Activated CD4-positive, CD25-positive, alpha-beta regulatory T cell treated with anti-CD3 and anti-CD28 coated beads, Interleukin-2, amount 50 U/mL, for 16 hours (primary cell): ENCODE data around the gene POLR2J2.
"Not testable (repeated sequence)": the region's sequence is repeated elsewhere in the genome, so short reads cannot be mapped to it uniquely, and the experiment has no call there.

ENCODE experiments used
- DNase-seq: peaks from one replicate; pipeline ENCODE4 v3.0.0-alpha.2; 2020; ENCODE audit warnings: low read depth, low spot score

Gene POLR2J2

DNA sequence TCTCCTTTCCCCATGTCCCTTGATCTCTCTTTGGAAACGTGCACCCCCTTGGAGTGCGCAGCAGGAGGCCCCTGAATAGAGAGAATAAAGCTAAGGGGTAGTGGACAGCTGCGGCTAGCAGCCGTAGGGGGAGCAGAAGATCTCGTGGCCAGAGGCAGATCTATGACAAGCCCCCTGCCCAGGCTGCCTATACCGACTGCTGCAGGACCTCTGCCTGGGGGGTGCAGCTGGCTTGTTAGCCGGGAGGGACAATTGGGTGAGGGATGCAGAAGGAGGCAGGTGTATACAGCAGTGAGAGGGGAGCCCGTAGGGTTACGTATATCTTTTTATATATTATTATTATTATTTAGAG lies 469 bp upstream of the POLR2J2 start:
- DNase-seq, result not testable (repeated sequence)

DNA sequence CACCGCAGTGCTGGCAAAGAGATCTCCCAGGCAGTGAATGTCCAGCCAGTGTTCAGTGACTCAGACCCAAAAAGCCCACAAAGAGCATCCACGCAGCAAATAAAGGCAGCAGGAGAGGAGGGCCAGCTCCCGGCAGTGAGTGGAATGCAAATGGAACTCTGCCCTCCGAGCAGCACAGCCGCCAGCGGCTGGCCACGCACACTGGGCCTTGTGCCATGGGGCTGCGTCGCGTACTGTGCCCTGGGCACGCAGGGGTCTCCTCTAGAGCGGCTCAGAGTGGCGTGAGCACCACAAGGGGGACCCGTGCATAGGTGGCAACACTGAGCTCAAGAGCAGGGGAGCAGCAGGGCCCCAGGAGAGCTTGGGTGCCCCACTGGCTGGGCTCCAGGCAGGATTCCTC lies 3.9 kb downstream of the POLR2J2 start:
- not testable (repeated sequence) for DNase-seq

DNA sequence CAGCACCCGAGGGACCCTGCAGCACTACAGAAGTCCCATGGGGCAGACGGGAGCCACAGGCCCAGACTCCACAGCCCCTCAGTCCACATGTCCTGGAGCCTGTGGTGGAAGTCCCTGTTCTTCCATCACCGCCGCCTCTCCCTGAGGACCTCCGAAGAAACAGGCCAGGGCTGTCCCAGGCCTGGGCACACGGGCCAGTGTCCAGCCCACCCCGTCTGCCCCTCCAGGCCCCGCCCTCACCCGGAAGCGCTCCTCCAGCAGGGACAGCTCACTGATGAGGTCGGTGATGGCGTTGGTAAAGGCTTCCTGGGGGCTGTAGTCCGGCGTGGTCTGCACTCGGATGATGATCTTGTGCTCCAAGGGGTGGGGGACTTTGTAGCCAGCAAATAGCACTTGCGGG lies 4.6 kb downstream of the POLR2J2 start:
- DNase-seq, result not testable (repeated sequence)

DNA sequence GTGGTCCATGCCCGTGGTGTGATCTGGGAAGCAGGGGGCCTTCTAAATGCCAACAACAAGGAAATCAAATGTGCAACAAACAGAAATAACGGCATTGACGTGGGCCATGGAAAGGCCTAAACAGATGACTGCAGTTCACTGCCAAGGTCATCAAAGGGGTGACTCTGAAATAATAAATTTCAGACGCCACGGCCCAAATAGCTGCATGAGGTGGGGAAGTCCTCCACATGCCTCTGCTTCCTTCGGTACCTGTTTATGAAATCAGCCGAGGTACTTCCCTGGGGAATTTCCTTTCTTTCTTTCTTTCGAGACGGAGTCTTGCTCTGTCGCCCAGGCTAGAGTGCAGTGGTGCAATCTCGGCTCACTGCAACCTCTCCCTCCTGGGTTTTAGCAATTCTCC lies 6.7 kb downstream of the POLR2J2 start:
- DNase-seq, result not testable (repeated sequence)

DNA sequence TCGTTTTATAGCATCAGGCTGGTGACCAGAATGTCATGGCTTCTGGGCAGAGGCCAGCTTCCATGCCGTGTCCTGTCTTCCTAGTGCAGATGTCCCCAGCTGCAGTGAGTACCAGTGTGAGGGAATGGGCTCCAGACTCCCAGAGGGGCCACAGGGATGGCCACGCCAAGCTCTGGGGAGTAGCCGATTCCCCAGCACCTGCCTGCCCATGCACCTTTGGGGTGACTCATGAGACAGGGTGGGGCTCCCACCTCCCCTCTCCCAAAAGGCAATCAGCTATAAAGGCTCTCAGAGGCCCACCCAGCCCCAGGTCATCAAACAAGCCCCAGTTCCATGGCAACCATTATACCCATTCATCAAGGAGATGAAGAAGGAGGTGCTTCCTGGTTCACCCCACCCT lies 21.5 kb downstream of the POLR2J2 start, which contains the start of gene SPDYE2B:
Gene SPDYE2B, plus strand, starts transcription at position 396 of the 400 bp plus-strand sequence. CDS start 2,030 bp downstream, outside the sequence.
- DNase-seq, result not testable (repeated sequence)

DNA sequence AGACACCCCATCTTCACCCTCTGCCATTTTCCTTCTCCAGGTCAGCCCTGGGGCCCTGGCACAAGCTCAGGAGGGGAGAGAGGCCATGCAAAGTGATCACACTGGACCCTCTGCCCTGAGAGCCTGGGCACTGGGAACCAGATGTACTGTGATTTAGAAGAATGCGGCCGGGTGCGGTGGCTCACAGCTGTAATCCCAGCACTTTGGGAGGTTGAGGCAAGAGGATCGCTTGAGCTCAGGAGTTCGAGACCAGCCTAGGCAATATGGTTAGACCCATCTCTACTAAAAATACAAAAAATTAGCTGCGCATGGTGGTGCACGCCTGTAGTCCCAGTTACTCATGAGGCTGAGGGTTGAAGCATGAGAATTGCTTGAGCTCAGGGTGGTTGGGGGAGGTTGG lies 23.6 kb downstream of the POLR2J2 start:
- not testable (repeated sequence) for DNase-seq

DNA sequence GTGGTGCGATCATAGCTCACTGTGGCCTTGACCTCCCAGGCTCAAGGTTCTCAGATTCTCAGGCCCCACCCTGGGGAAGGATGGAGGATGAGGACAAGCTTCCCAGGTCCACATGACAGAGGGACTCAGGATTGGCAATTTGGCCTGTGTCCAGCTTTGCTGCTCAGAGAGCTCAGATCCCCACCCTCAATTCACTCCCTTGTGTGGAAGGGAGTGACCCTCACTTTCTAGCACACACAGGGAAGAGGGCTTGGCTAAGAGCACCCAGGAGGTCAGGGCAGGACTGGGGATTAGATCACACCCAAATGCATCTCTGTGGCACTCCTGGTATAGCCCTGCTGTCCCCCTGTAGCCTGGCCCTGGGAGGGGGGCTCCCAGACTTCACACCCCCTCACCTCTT lies 28.1 kb downstream of the POLR2J2 start:
- DNase-seq, result not testable (repeated sequence)

DNA sequence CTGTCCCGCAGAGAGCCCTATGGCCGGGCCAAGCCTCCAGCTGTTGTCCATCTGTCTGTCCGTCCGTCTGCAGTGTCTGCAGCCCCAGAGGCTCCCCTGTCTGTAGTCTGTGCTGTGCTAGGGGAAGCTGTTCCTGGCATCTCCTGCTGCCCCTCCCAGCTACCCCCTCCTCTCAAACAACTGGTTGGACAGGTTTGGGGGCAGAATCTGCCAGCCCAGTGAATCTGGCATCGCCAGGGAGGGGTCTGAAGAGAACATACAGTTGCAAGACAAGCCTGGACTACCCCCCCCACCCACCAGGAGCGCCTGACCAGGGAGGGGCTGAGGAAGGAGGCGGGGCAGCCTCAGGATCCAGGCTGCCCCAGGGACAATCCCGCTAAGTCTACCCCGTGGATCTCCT lies 28.8 kb downstream of the POLR2J2 start, which contains the start of gene UPK3BL1:
Gene UPK3BL1, minus strand, starts transcription at position 101 of the 400 bp plus-strand sequence. Its CDS starts 50 bp downstream, at position 51.
- not testable (repeated sequence) for DNase-seq

DNA sequence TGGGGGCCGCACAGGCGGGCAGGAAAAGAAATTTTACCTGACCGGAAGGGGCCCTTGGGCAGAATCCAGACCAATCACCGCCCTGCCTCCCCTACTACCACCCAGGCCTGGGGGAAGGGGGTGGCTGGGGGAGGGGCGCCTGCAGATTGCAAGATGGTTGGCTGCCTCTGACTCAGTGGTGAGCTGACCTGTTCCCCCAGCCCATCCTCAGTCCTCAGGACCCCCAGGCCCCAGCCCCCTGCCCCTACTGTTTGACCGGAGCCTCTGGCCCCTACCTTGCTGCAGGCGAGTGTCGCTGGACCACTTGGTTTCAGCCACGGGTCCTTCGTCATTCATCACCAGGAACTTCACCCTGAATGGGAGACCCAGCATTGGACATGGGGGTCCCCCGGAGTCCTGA lies 32.6 kb downstream of the POLR2J2 start:
- DNase-seq, result not testable (repeated sequence)

DNA sequence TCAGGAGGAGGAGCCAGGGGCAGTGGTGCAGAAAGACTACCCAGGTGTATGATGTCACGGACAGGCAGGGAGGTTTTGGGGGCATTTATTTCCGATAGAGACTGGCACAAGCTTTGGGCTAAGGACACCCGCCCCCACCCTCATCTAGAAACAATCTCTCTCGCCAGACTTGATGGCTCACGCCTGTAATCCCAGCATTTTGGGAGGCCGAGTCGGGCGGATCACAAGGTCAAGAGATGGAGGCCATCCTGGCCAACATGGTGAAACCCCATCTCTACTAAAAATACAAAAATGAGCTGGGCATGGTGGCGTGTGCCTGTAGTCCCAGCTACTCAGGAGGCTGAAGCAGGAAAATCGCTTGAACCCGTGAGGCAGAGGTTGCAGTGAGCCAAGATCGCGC lies 34.5 kb downstream of the POLR2J2 start:
- DNase-seq, result not testable (repeated sequence)

DNA sequence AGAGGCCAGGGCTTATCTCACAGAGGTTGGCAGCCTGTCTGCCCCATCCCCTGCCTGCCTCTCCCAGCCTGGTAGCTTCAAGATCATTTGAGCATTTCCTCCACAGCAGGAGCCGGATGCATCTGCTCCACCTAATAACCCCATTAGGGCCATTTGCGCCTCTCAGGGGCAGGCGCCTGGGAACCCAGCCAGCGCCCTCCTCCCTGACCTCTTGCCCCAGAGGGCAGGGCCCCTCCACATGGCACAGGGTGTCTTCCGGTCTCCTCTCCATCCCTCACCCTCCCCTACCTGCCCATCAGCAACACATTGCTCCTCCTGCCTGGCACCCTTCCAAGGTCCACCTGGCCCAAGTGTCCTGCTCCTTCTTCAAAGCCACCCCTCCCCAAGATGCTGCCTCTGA lies 36.1 kb downstream of the POLR2J2 start:
- not testable (repeated sequence) for DNase-seq

DNA sequence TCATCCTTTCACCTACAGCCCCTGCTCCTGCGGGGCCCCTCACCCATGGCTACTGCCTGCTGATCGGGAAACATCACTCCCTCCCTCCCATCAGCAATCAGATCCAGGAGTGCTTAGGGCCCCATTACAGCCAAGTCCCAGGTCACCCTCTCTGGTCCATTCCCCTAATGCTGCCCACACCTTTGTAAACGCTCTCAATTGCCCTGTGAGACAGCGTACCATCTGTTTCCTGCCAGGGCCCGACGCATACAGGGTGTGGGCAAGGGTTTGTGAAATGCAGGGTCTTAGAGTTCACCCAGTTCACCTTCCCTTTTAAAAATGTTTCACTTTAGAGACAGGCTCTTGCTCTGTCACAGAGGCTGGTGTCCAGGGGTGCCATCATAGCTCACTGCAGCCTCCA lies 37.2 kb downstream of the POLR2J2 start:
- not testable (repeated sequence) for DNase-seq

DNA sequence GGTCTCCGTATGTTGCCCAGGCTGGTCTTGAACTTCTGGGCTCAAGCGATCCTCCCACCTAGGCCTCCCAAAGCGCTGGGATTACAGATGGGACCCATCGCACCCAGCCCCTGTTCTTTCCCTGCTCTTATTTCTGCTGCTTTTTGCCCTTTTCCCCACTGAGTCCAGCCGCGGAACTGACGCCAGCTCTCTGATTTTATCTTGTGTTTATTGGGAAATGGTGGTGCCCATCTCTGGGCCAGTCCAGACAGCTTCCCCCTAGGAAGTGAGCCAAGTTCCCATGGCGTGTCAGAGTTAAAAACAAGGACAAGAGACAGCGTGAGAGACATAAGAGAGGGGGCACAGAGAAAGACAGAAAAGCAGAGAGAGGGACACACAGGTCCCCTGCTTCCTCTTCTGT lies 40.8 kb downstream of the POLR2J2 start:
- DNase-seq, result not testable (repeated sequence)

DNA sequence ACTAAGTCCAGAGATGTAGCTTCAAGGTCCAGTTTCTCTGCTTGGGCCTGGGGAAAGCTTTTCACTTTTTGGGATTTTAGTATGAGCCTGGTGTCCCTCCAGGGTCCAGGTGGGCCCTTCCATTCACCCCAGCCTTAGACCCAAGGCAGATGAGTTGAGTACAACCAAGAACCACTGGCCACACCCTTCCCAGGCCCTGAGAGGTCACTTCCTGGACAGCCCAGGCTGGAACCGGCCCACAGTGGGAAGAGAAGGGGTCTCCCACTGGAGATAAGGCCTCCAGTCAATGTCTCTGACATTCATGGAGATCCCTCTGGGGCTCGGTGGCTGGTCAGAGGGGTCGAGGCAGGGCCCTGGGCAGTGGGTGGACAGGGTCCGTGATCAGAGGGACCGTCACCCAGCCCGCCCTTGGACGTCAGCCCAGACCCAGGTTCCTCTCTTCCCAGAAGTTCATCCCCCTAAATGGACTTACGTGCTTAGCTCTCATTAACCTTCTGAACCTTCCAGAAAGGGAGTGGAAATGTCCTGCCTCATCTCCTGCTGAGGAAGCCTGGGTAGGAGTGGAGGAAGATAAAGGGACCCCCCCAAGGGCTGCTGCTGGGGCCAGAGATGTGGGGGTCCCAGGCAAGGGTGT lies 44.1 kb downstream of the POLR2J2 start:
- not testable (repeated sequence) for DNase-seq

DNA sequence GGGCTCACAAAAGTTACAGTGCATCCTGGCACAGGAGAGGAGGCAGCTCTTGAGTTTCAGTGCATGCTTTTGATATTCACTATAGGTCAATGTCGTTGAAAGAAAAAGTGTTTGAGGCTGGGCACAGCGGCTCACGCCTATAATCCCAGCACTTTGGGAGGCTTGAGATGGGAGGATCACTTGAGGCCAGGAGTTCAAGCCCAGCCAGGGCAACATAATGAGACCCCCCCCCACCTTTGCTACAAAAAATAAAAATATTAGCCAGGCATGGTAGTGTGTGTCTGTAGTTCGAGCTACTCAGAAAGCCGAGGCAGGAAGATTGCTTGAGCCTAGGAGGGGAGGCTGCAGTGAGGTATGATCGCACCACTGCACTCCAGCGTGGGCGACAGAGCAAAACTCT lies 53.3 kb downstream of the POLR2J2 start:
- DNase-seq, result not testable (repeated sequence)

DNA sequence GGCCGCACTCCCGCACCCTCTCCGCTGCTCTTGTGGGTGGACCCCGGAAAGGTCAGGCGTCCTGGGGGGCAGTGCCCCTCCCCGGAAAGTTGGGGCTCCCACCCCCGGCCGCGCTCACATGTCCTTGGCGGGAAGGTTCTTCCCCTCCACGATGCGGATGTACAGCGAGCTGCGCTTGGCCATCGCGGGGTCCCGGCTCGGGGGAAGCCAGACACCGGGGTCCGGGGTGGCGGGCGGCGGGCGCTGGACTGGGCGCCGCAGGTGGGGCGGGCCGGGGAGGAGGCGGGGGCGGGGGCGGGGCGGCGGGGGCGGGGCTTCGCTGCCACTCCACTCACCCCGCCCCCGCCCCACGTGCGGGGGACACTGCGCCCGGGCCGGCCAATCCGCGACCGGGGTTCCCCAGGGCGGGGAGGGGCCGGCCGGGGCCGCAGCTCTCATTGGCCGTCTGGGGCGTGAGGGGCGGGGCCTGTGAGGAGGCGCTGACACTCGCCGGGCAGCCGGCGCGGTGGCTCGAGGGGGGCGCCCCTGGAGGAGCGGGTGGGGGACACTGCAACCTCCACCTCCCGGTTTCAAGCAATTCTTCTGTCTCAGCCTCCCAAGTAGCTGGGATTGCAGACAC lies 54.8 kb downstream of the POLR2J2 start, which contains the start of gene RASA4:
Gene RASA4, minus strand, starts transcription at position 250 of the 619 bp plus-strand sequence. Its CDS starts 67 bp downstream, at position 183.
- not testable (repeated sequence) for DNase-seq
